ENCODE data around the gene SAMD7. TPM values are rescaled to one million over a fixed set of nuclear protein-coding genes. Genes with fewer than 3 reads are reported as not detected.

The SAMD7 gene
- total RNA-seq, 6 experiments from 2014 or later: not detected

- Mint-ChIP-seq H3K4me1 (ENCODE audit: low read depth) (peaks cover 6% of the 10 kb centered on the region), H3K27ac (no peak overlapping the region), H3K4me3 (no peak overlapping the region), H3K9me3 (no peaks in the 10 kb centered on the region), H3K36me3 (ENCODE audit: low read depth) (no peaks in the 10 kb centered on the region), H3K27me3 (ENCODE audit: insufficient read depth) (peaks cover 15% of the 10 kb centered on the region)
- DNase-seq: no peak
- no peak for TF ChIP-seq CTCF (IDR thresholded peaks at IDR 0.05)
Observed at GRCh38 chr3:169867584-169868210, 43.7 kb upstream of the SAMD7 start.

GRCh38 chr3:169868369-169868768 lies 43.0 kb upstream of the SAMD7 start:
- no peak overlapping the region for H3K27ac Mint-ChIP-seq

GRCh38 chr3:169869484-169870220 lies 41.7 kb upstream of the SAMD7 start, which contains the start of gene LRRC31:
Gene LRRC31, minus strand, starts transcription at chr3:169869935. Its CDS starts 128 bp downstream, at chr3:169869807.
- H3K4me1 Mint-ChIP-seq (ENCODE audit: low read depth): no peaks in the 10 kb centered on the region; the same call in 1 of the 2 replicates
- peaks cover 20% of the 10 kb centered on the region for H3K27me3 Mint-ChIP-seq (ENCODE audit: insufficient read depth)
- no peak within 1 kb of the TSS for H3K27ac Mint-ChIP-seq
- no peak for DNase-seq
- H3K9me3 Mint-ChIP-seq: no peaks in the 10 kb centered on the region
- no peaks in the 10 kb centered on the region for H3K36me3 Mint-ChIP-seq (ENCODE audit: low read depth)
- no peak within 1 kb of the TSS for H3K4me3 Mint-ChIP-seq
- no peak for TF ChIP-seq CTCF (IDR thresholded peaks at IDR 0.05)

More at GRCh38 chr3:169868369-169868768, 43.0 kb upstream of the SAMD7 start:
- TF ChIP-seq CTCF (IDR thresholded peaks at IDR 0.05): no peak
- DNase-seq: no peak
- H3K27me3 Mint-ChIP-seq (ENCODE audit: insufficient read depth): peaks cover 15% of the 10 kb centered on the region
- H3K9me3 Mint-ChIP-seq: no peaks in the 10 kb centered on the region
- no peaks in the 10 kb centered on the region for H3K36me3 Mint-ChIP-seq (ENCODE audit: low read depth)
- no peak overlapping the region for H3K4me3 Mint-ChIP-seq
- peaks cover 5% of the 10 kb centered on the region for H3K4me1 Mint-ChIP-seq (ENCODE audit: low read depth)

- no peak for TF ChIP-seq CTCF (IDR thresholded peaks at IDR 0.05)
- Mint-ChIP-seq H3K27ac (no peak overlapping the region), H3K27me3 (ENCODE audit: insufficient read depth) (peaks cover 16% of the 10 kb centered on the region), H3K4me3 (no peak overlapping the region), H3K4me1 (ENCODE audit: low read depth) (no peaks in the 10 kb centered on the region; the same call in 1 of the 2 replicates), H3K9me3 (no peaks in the 10 kb centered on the region), H3K36me3 (ENCODE audit: low read depth) (no peaks in the 10 kb centered on the region)
- no peak for DNase-seq
Observed at GRCh38 chr3:169871129-169871886, 40.1 kb upstream of the SAMD7 start.

GRCh38 chr3:169879013-169879557 lies 32.3 kb upstream of the SAMD7 start:
- H3K9me3 Mint-ChIP-seq: no peaks in the 10 kb centered on the region
- H3K4me1 Mint-ChIP-seq (ENCODE audit: low read depth): no peaks in the 10 kb centered on the region; the same call in 1 of the 2 replicates
- H3K27ac Mint-ChIP-seq: no peak overlapping the region
- peaks cover 24% of the 10 kb centered on the region for H3K27me3 Mint-ChIP-seq (ENCODE audit: insufficient read depth)
- H3K36me3 Mint-ChIP-seq (ENCODE audit: low read depth): no peaks in the 10 kb centered on the region
- TF ChIP-seq CTCF (IDR thresholded peaks at IDR 0.05): no peak
- no peak for DNase-seq
- H3K4me3 Mint-ChIP-seq: no peak overlapping the region

Data from HFFc6 (cell line).